Prostate gland (tissue), 2 donors: ENCODE measurements around the gene PTRHD1. TPM values are rescaled to one million over a fixed set of nuclear protein-coding genes. Genes with fewer than 3 reads are reported as not detected.

Source experiments
- DNase-seq: peaks from one replicate; pipeline ENCODE4 v3.0.0-alpha.2; 2019; ENCODE audit warnings: low spot score
- H3K27ac ChIP-seq, 2 donors: fragments of 200-600 bp; sonication (generic); 2 replicates each; pipeline ENCODE4 v1.5.1; 2017 to 2019
- H3K27me3 ChIP-seq: fragments of 200-600 bp; sonication (generic); replicated peaks from 2 replicates; pipeline ENCODE4 v1.5.1; 2019; ENCODE audit not compliant: insufficient read depth
- H3K36me3 ChIP-seq, 2 donors: fragments of 200-600 bp; sonication (generic); 1 replicate in 1 of 2; 2 replicates in 1 of 2; pipeline versions ENCODE4 v1.5.1 to v1.8.1; 2017 to 2019
- H3K4me1 ChIP-seq: fragments of 200-600 bp; sonication (generic); replicated peaks from 2 replicates; pipeline ENCODE4 v1.5.1; 2019
- H3K4me3 ChIP-seq, 2 donors: fragments of 200-600 bp; sonication (generic); 2 replicates each; pipeline ENCODE4 v1.5.1; 2017 to 2019
- H3K9me3 ChIP-seq: fragments of 200-600 bp; sonication (generic); 2 replicates; pipeline ENCODE4 v1.5.1; 2017
- CTCF ChIP-seq, 4 experiments: fragments of 200-600 bp in 2 of 4; fragments of 450-650 bp in 2 of 4; sonication (generic) in 2 of 4; IDR thresholded peaks; 1 replicate in 3 of 4; 2 replicates in 1 of 4; pipeline ENCODE4 v1.5.1; 2016 to 2019; ENCODE audit warnings: antibody characterized with exemption in 4 of 4, mild to moderate bottlenecking in 2 of 4, moderate library complexity in 2 of 4
- POLR2A ChIP-seq: fragments of 450-650 bp; IDR thresholded peaks from one replicate; pipeline ENCODE4 v1.6.1; 2016; ENCODE audit warnings: antibody characterized with exemption, mild to moderate bottlenecking
- POLR2AphosphoS5 ChIP-seq: sonication (generic); formaldehyde crosslinking; IDR thresholded peaks from one replicate; pipeline ENCODE4 v1.6.1; 2017; ENCODE audit warnings: antibody characterized with exemption
- WGBS: methylation state at CpG from one replicate; pipeline ENCODE4 v1.1.5; 2018; 5-methylcytosine and 5-hydroxymethylcytosine counted together
- intact Hi-C: fragments of 100-400 bp; cut with DNase I; formaldehyde crosslinking; loops from one replicate; pipeline ENCODE4 v1.14.2; 2022
- total RNA-seq, 2 donors: library from RNA; depleted of rRNA; stranded (reverse); fragments of >200 nt; gene quantifications; one replicate each; pipeline ENCODE4 v1.1.0, GENCODE V29; 2016

The PTRHD1 gene
- 10 to 100 TPM; 33.9 to 38.6 TPM for total RNA-seq

- TF ChIP-seq CTCF (IDR thresholded peaks at IDR 0.05) = peak; percentile 19 to 72 (median 66)
- TF ChIP-seq POLR2A = peak; percentile 32
- peak; percentile 97 for TF ChIP-seq POLR2AphosphoS5
- Histone ChIP-seq H3K4me1 (no peaks in the 10 kb centered on the region), H3K36me3 (no peaks in the 10 kb centered on the region), H3K9me3 (no peaks in the 10 kb centered on the region), H3K4me3 (peak within 1 kb of the TSS; percentile 67 to 76), H3K27me3 (no peaks in the 10 kb centered on the region), H3K27ac (peak within 1 kb of the TSS; percentile 96 to 99)
- peak; percentile 96 for DNase-seq
- intact Hi-C loops = loop anchor here (10.0 kb wide), 1 partner anchor 298 kb away; the partner anchor contains the start of gene NCOA1
- WGBS = under 1% methylated on average over 72 of the region's 74 CpGs
Observed at GRCh38 chr2:24792874-24793760, at the start of gene PTRHD1, which contains the start of gene CENPO. Gene PTRHD1, minus strand, starts transcription at chr2:24793391. Its CDS starts 14 bp downstream, at chr2:24793377. Gene CENPO, plus strand, starts transcription at chr2:24793425. Its CDS starts 495 bp downstream, at chr2:24793920.

- no peak for DNase-seq
- no peaks in the 10 kb centered on the region for H3K36me3 ChIP-seq
Observed at GRCh38 chr2:24842081-24843050, 49.2 kb upstream of the PTRHD1 start.

GRCh38 chr2:24840962-24841945 is 48.1 kb upstream of the PTRHD1 start:
- 90% methylated on average over 26 of the region's 26 CpGs for WGBS
- no peaks in the 10 kb centered on the region for H3K36me3 ChIP-seq
- no peak for DNase-seq
- no peaks in the 10 kb centered on the region for H3K4me1 ChIP-seq
- no peaks in the 10 kb centered on the region for H3K9me3 ChIP-seq
- H3K27me3 ChIP-seq = no peaks in the 10 kb centered on the region
- no peak overlapping the region for H3K4me3 ChIP-seq
- TF ChIP-seq CTCF (IDR thresholded peaks at IDR 0.05) (no peak), POLR2AphosphoS5 (no peak), POLR2A (no peak)
- no peak overlapping the region for H3K27ac ChIP-seq
- intact Hi-C loops = no loop called here

More at GRCh38 chr2:24842081-24843050, 49.2 kb upstream of the PTRHD1 start:
- 94% methylated on average over 39 of the region's 39 CpGs for WGBS
- Histone ChIP-seq H3K27me3 (no peaks in the 10 kb centered on the region), H3K4me1 (no peaks in the 10 kb centered on the region), H3K27ac (no peak overlapping the region), H3K4me3 (no peak overlapping the region), H3K9me3 (no peaks in the 10 kb centered on the region)
- TF ChIP-seq CTCF (IDR thresholded peaks at IDR 0.05) (no peak), POLR2AphosphoS5 (no peak), POLR2A (no peak)
- intact Hi-C loops = no loop called here

GRCh38 chr2:24840164-24840869 is 47.1 kb upstream of the PTRHD1 start:
- Histone ChIP-seq H3K9me3 (no peaks in the 10 kb centered on the region), H3K36me3 (no peaks in the 10 kb centered on the region), H3K4me1 (no peaks in the 10 kb centered on the region), H3K27ac (no peak overlapping the region), H3K27me3 (no peaks in the 10 kb centered on the region), H3K4me3 (no peak overlapping the region)
- DNase-seq = no peak
- WGBS = 76% methylated on average over 17 of the region's 17 CpGs
- intact Hi-C loops = no loop called here
- TF ChIP-seq POLR2AphosphoS5 = no peak
- TF ChIP-seq POLR2A = no peak
- no peak for TF ChIP-seq CTCF (IDR thresholded peaks at IDR 0.05)
